ENCODE measurements around the gene XYLT1. TPM values are rescaled to one million over a fixed set of nuclear protein-coding genes. Genes with fewer than 3 reads are reported as not detected.

XYLT1 gene
- total RNA-seq, 5 donors from 2014 or later (not counting 1 experiment from before 2014, with no cell fraction given) = 25.8 to 70.6 (median 57.8) TPM

GRCh38 chr16:17101646-17102045, 369.1 kb downstream of the XYLT1 start:
- CTCF ChIA-PET = no interaction called here
- DNase-seq = peak in 1 of 35 experiments; percentile 13
- H3K27ac Mint-ChIP-seq = no peak overlapping the region

GRCh38 chr16:17098685-17099084, 372.1 kb downstream of the XYLT1 start:
- 95% methylated on average over 6 of the region's 6 CpGs for WGBS (ENCODE audit: insufficient coverage)
- no peaks in the 10 kb centered on the region for H3K27me3 Mint-ChIP-seq
- DNase-seq = no peak
- no peak overlapping the region for H3K4me3 Mint-ChIP-seq
- no peaks in the 10 kb centered on the region for H3K36me3 ChIP-seq (ENCODE audit: control insufficient read depth in 2 of 2, extremely low read depth in 1 of 2, insufficient read depth in 1 of 2, low read length in 1 of 2)
- no peaks in the 10 kb centered on the region for H3K9me3 ChIP-seq
- no peaks in the 10 kb centered on the region for H3K27me3 ChIP-seq (replicated peaks in 1 of 2; ENCODE audit: control insufficient read depth in 2 of 2, extremely low read depth in 1 of 2, insufficient read depth in 2 of 2, low read length in 1 of 2)
- no peak overlapping the region for H3K4me3 ChIP-seq (ENCODE audit: control insufficient read depth in 1 of 2, extremely low read depth in 1 of 2, low read length in 1 of 2)
- peaks cover 4% of the 10 kb centered on the region for H3K36me3 Mint-ChIP-seq
- H3K9me3 Mint-ChIP-seq = no peaks in the 10 kb centered on the region
- no peak overlapping the region for H3K27ac ChIP-seq (ENCODE audit: low read length)
- no peak overlapping the region for H3K27ac Mint-ChIP-seq
- CTCF ChIA-PET = interaction anchor here in 1 of 2 donors (0.6 kb wide), 1 partner anchor 670 kb away, joined by 4 read pairs; no protein-coding TSS in a partner anchor
- no peaks in the 10 kb centered on the region for H3K4me1 ChIP-seq (ENCODE audit: control insufficient read depth in 1 of 2, extremely low read depth in 1 of 2, insufficient read depth in 2 of 2, low read length in 2 of 2)
- ATAC-seq (replicated peaks in 1 of 4) = no peak
- peaks cover 6 to 10% (median 8%) of the 10 kb centered on the region in 3 donors for H3K4me1 Mint-ChIP-seq
- POLR2A ChIA-PET = no interaction called here

More at GRCh38 chr16:17101646-17102045, 369.1 kb downstream of the XYLT1 start:
- peak in 3 of 4 experiments; percentile 50 to 67 (median 61) for ATAC-seq (replicated peaks in 1 of 4)
- Histone ChIP-seq H3K9me3 (no peaks in the 10 kb centered on the region), H3K4me3 (ENCODE audit: control insufficient read depth in 1 of 2, extremely low read depth in 1 of 2, low read length in 1 of 2) (no peak overlapping the region), H3K27me3 (replicated peaks in 1 of 2; ENCODE audit: control insufficient read depth in 2 of 2, extremely low read depth in 1 of 2, insufficient read depth in 2 of 2, low read length in 1 of 2) (no peaks in the 10 kb centered on the region), H3K36me3 (ENCODE audit: control insufficient read depth in 2 of 2, extremely low read depth in 1 of 2, insufficient read depth in 1 of 2, low read length in 1 of 2) (no peaks in the 10 kb centered on the region), H3K27ac (ENCODE audit: low read length) (no peak overlapping the region), H3K4me1 (ENCODE audit: control insufficient read depth in 1 of 2, extremely low read depth in 1 of 2, insufficient read depth in 2 of 2, low read length in 2 of 2) (peaks cover 9 to 14% of the 10 kb centered on the region in 2 experiments)
- Mint-ChIP-seq H3K27me3 (no peaks in the 10 kb centered on the region), H3K36me3 (peaks cover 5% of the 10 kb centered on the region), H3K4me1 (peaks cover 17 to 27% (median 25%) of the 10 kb centered on the region in 3 donors), H3K9me3 (no peaks in the 10 kb centered on the region), H3K4me3 (no peak overlapping the region)
- WGBS (ENCODE audit: insufficient coverage) = no CpG with 5 or more reads among the region's 2 CpGs
- POLR2A ChIA-PET = no interaction called here

GRCh38 chr16:17084130-17084529, 386.6 kb downstream of the XYLT1 start:
- no peak overlapping the region for H3K27ac Mint-ChIP-seq
- ATAC-seq (replicated peaks in 1 of 4) (no peak), DNase-seq (no peak)
- H3K36me3 Mint-ChIP-seq = no peaks in the 10 kb centered on the region
- WGBS (ENCODE audit: insufficient coverage) = no CpG with 5 or more reads among the region's 2 CpGs
- no peak overlapping the region for H3K4me3 ChIP-seq (ENCODE audit: control insufficient read depth in 1 of 2, extremely low read depth in 1 of 2, low read length in 1 of 2)
- no peak overlapping the region for H3K27ac ChIP-seq (ENCODE audit: low read length)
- no peaks in the 10 kb centered on the region for H3K27me3 ChIP-seq (replicated peaks in 1 of 2; ENCODE audit: control insufficient read depth in 2 of 2, extremely low read depth in 1 of 2, insufficient read depth in 2 of 2, low read length in 1 of 2)
- ChIA-PET POLR2A (no interaction called here), CTCF (no interaction called here)
- no peaks in the 10 kb centered on the region for H3K9me3 Mint-ChIP-seq
- H3K4me1 ChIP-seq (ENCODE audit: control insufficient read depth in 1 of 2, extremely low read depth in 1 of 2, insufficient read depth in 2 of 2, low read length in 2 of 2) = no peaks in the 10 kb centered on the region
- no peaks in the 10 kb centered on the region for H3K36me3 ChIP-seq (ENCODE audit: control insufficient read depth in 2 of 2, extremely low read depth in 1 of 2, insufficient read depth in 1 of 2, low read length in 1 of 2)
- H3K4me1 Mint-ChIP-seq = no peaks in the 10 kb centered on the region
- no peak overlapping the region for H3K4me3 Mint-ChIP-seq
- no peaks in the 10 kb centered on the region for H3K9me3 ChIP-seq
- H3K27me3 Mint-ChIP-seq = no peaks in the 10 kb centered on the region

GRCh38 chr16:17083628-17084027, 387.1 kb downstream of the XYLT1 start:
- Histone ChIP-seq H3K27me3 (replicated peaks in 1 of 2; ENCODE audit: control insufficient read depth in 2 of 2, extremely low read depth in 1 of 2, insufficient read depth in 2 of 2, low read length in 1 of 2) (no peaks in the 10 kb centered on the region), H3K4me3 (ENCODE audit: control insufficient read depth in 1 of 2, extremely low read depth in 1 of 2, low read length in 1 of 2) (no peak overlapping the region), H3K36me3 (ENCODE audit: control insufficient read depth in 2 of 2, extremely low read depth in 1 of 2, insufficient read depth in 1 of 2, low read length in 1 of 2) (no peaks in the 10 kb centered on the region), H3K4me1 (ENCODE audit: control insufficient read depth in 1 of 2, extremely low read depth in 1 of 2, insufficient read depth in 2 of 2, low read length in 2 of 2) (no peaks in the 10 kb centered on the region), H3K27ac (ENCODE audit: low read length) (no peak overlapping the region), H3K9me3 (no peaks in the 10 kb centered on the region)
- Mint-ChIP-seq H3K4me3 (no peak overlapping the region), H3K27me3 (no peaks in the 10 kb centered on the region), H3K4me1 (no peaks in the 10 kb centered on the region), H3K9me3 (no peaks in the 10 kb centered on the region), H3K36me3 (no peaks in the 10 kb centered on the region), H3K27ac (no peak overlapping the region)
- DNase-seq = no peak
- ChIA-PET POLR2A (no interaction called here), CTCF (no interaction called here)
- no peak for ATAC-seq (replicated peaks in 1 of 4)
- no CpG with 5 or more reads among the region's 1 CpG for WGBS (ENCODE audit: insufficient coverage)

DNA sequence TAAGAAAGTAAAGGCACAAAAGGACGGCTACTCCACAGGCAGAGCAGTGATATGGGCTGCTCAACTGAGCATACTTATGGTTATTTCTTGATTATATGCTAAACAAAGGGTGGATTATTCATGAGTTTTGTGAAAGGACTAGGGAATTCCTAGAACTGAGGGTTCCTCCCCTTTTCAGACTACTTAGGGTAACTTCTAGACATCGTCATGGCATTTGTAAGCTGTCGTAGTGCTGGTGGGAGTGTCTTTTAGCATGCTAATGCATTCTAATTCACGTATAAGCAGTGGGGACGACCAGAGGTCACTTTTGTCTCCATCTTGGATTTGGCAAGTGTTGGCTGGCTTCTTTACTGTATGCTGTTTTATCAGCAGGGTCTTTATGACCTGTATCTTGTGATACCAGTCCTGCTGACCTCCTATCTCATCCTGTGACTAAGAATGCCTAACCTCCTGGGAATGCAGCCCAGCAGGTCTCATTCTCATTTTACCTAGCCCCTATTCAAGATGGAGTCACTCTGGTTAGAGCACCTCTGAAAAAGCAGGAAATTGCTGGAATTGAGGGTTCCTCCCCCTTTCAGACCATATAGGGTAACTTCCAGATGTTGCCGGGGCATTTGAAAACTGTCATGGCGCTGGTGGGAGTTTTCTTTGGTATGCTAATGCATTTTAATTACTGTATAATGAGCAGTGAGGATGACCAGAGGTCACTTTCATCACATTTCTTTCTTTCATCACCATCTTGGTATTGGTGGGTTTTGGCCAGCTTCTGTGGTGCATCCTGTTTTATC, 388.5 kb downstream of the XYLT1 start:
- DNase-seq (no peak), ATAC-seq (replicated peaks in 1 of 4) (no peak)
- Histone ChIP-seq H3K27ac (ENCODE audit: low read length) (no peak overlapping the region), H3K36me3 (ENCODE audit: control insufficient read depth in 2 of 2, extremely low read depth in 1 of 2, insufficient read depth in 1 of 2, low read length in 1 of 2) (no peaks in the 10 kb centered on the region), H3K4me3 (ENCODE audit: control insufficient read depth in 1 of 2, extremely low read depth in 1 of 2, low read length in 1 of 2) (no peak overlapping the region), H3K27me3 (replicated peaks in 1 of 2; ENCODE audit: control insufficient read depth in 2 of 2, extremely low read depth in 1 of 2, insufficient read depth in 2 of 2, low read length in 1 of 2) (no peaks in the 10 kb centered on the region), H3K4me1 (ENCODE audit: control insufficient read depth in 1 of 2, extremely low read depth in 1 of 2, insufficient read depth in 2 of 2, low read length in 2 of 2) (no peaks in the 10 kb centered on the region), H3K9me3 (no peaks in the 10 kb centered on the region)
- no peak overlapping the region for H3K27ac Mint-ChIP-seq
- 79% methylated on average over 3 of the region's 7 CpGs for WGBS (ENCODE audit: insufficient coverage)
- no peaks in the 10 kb centered on the region for H3K36me3 Mint-ChIP-seq
- H3K27me3 Mint-ChIP-seq = no peaks in the 10 kb centered on the region
- ChIA-PET CTCF (no interaction called here), POLR2A (no interaction called here)
- H3K4me3 Mint-ChIP-seq = no peak overlapping the region
- no peaks in the 10 kb centered on the region for H3K4me1 Mint-ChIP-seq
- H3K9me3 Mint-ChIP-seq = no peaks in the 10 kb centered on the region

DNA sequence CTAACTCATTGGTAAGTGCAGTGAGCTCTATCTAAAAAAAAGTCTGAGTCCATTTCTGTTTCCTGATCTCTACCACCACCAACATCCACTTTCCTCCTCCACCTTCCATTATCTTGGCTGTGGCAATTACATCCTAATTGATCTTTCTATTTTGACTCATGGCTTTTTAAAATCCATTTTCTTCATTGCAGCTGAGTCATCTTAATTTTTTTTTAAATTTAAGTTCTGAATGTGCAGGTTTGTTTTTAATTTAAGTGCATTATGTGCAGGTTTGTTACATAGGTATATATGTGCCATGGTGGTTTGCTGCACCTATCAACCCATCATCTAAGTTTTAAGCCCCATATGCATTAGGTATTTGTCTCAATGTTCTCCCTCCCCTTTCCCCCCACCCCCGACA, 390.7 kb downstream of the XYLT1 start:
- no peaks in the 10 kb centered on the region for H3K9me3 Mint-ChIP-seq
- Histone ChIP-seq H3K9me3 (no peaks in the 10 kb centered on the region), H3K4me1 (ENCODE audit: control insufficient read depth in 1 of 2, extremely low read depth in 1 of 2, insufficient read depth in 2 of 2, low read length in 2 of 2) (no peaks in the 10 kb centered on the region), H3K36me3 (ENCODE audit: control insufficient read depth in 2 of 2, extremely low read depth in 1 of 2, insufficient read depth in 1 of 2, low read length in 1 of 2) (no peaks in the 10 kb centered on the region), H3K27ac (ENCODE audit: low read length) (no peak overlapping the region), H3K27me3 (replicated peaks in 1 of 2; ENCODE audit: control insufficient read depth in 2 of 2, extremely low read depth in 1 of 2, insufficient read depth in 2 of 2, low read length in 1 of 2) (no peaks in the 10 kb centered on the region), H3K4me3 (ENCODE audit: control insufficient read depth in 1 of 2, extremely low read depth in 1 of 2, low read length in 1 of 2) (no peak overlapping the region)
- DNase-seq (no peak), ATAC-seq (replicated peaks in 1 of 4) (no peak)
- H3K4me3 Mint-ChIP-seq = no peak overlapping the region
- CTCF ChIA-PET = no interaction called here
- no peaks in the 10 kb centered on the region for H3K36me3 Mint-ChIP-seq
- H3K27ac Mint-ChIP-seq = no peak overlapping the region
- no peaks in the 10 kb centered on the region for H3K4me1 Mint-ChIP-seq
- WGBS (ENCODE audit: insufficient coverage) = no CpG with 5 or more reads among the region's 1 CpG
- H3K27me3 Mint-ChIP-seq = no peaks in the 10 kb centered on the region
- POLR2A ChIA-PET = no interaction called here

Measured in T-cell (primary cell).